ENCODE data around the gene CCNB1IP1. TPM values are rescaled to one million over a fixed set of nuclear protein-coding genes. Genes with fewer than 3 reads are reported as not detected.

The CCNB1IP1 gene
- total and polyA plus RNA-seq, 4 donors = 28.9 to 89.1 (median 45.7) TPM

DNA sequence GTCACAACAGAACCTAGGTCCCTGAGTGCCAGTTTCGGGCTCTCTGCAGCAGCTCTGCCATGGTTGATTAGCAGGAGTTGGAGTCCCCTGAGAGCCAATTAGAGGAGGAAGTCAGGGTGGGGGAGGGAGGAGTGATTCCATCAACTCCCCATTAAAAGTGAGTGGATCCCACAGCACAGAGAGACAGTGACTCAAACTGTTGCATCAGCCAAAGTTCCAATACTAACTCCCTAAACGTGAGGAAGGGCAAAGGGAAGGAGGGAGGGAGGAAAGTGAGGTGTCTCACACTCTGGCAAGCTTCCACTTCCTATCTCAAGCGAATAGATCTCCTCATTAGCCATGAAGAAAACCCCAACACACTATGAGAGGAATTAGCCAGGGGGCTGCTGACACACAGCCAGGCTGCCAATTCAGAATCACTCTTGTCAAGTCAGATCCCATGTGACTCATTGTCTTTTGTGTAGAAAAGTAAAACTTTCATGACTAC lies 70.4 kb downstream of the CCNB1IP1 start:
- Histone ChIP-seq H3K9ac (ENCODE audit: insufficient read depth in 1 of 2, low read length in 2 of 2) (no peak overlapping the region), H3K36me3 (ENCODE audit: control insufficient read depth in 4 of 4, insufficient read depth in 4 of 4, low read length in 4 of 4) (no peaks in the 10 kb centered on the region), H3K4me3 (no peak overlapping the region), H3K27me3 (ENCODE audit: control insufficient read depth in 3 of 3, insufficient read depth in 3 of 3, low read length in 2 of 3) (no peaks in the 10 kb centered on the region), H3K27ac (ENCODE audit: low read depth in 1 of 2, low read length in 1 of 2) (no peak overlapping the region), H3K4me1 (ENCODE audit: control insufficient read depth in 5 of 5, insufficient read depth in 5 of 5, low read length in 5 of 5) (no peaks in the 10 kb centered on the region), H3K9me3 (ENCODE audit: control insufficient read depth in 4 of 4, insufficient read depth in 3 of 4, low read length in 3 of 4) (no peaks in the 10 kb centered on the region)
- no peak for DNase-seq
- no peak for ATAC-seq (ENCODE audit: insufficient read depth, low FRiP score)
- TF ChIP-seq, protein P1, sequence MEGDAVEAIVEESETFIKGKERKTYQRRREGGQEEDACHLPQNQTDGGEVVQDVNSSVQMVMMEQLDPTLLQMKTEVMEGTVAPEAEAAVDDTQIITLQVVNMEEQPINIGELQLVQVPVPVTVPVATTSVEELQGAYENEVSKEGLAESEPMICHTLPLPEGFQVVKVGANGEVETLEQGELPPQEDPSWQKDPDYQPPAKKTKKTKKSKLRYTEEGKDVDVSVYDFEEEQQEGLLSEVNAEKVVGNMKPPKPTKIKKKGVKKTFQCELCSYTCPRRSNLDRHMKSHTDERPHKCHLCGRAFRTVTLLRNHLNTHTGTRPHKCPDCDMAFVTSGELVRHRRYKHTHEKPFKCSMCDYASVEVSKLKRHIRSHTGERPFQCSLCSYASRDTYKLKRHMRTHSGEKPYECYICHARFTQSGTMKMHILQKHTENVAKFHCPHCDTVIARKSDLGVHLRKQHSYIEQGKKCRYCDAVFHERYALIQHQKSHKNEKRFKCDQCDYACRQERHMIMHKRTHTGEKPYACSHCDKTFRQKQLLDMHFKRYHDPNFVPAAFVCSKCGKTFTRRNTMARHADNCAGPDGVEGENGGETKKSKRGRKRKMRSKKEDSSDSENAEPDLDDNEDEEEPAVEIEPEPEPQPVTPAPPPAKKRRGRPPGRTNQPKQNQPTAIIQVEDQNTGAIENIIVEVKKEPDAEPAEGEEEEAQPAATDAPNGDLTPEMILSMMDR (IDR thresholded peaks at IDR 0.05; ENCODE audit: control extremely low read depth, extremely low read depth) = no peak
- 62 to 70% methylated on average over 3 of the region's 3 CpGs for WGBS, 2 donors

Small RNA genes within 50 kb of the gene (small RNA-seq; reads per million reads assigned to genes)
- gene SNORA79B (ENCODE audit: low replicate concordance) (0.56 reads per million, percentile 65 among the genes with 10 or more reads in this experiment), gene SNORD126 (ENCODE audit: low replicate concordance) (383 reads per million, percentile 99 among the genes with 10 or more reads in this experiment)

Other genes starting within 250 kb of the CCNB1IP1 start
- not detected for gene OR4K17, start 222.5 kb downstream of the CCNB1IP1 start, total RNA-seq
- gene OR4K17, start 222.5 kb downstream of the CCNB1IP1 start, polyA plus RNA-seq = not detected
- not detected for gene OR4N5, start 194.5 kb downstream of the CCNB1IP1 start, total RNA-seq
- gene OR4N5, start 194.5 kb downstream of the CCNB1IP1 start, polyA plus RNA-seq = not detected
- not detected for gene OR11G2, start 142.4 kb downstream of the CCNB1IP1 start, total RNA-seq
- not detected for gene OR11G2, start 142.4 kb downstream of the CCNB1IP1 start, polyA plus RNA-seq
- not detected for gene OR11H6, start 109.6 kb downstream of the CCNB1IP1 start, total RNA-seq
- not detected for gene OR11H6, start 109.6 kb downstream of the CCNB1IP1 start, polyA plus RNA-seq
- not detected for gene OR11H7, start 104.3 kb downstream of the CCNB1IP1 start, total RNA-seq
- not detected for gene OR11H7, start 104.3 kb downstream of the CCNB1IP1 start, polyA plus RNA-seq
- gene OR11H4, start 94.0 kb downstream of the CCNB1IP1 start, total RNA-seq = not detected
- not detected for gene OR11H4, start 94.0 kb downstream of the CCNB1IP1 start, polyA plus RNA-seq
- gene TTC5, start 27.3 kb downstream of the CCNB1IP1 start, total RNA-seq = 10 to 100 TPM; 17.7 to 21.8 TPM
- gene TTC5, start 27.3 kb downstream of the CCNB1IP1 start, polyA plus RNA-seq = 10 to 100 TPM in 1 of 2 donors, 1 to 10 TPM in 1; 5.0 to 10.7 TPM
- gene PARP2, start 10.4 kb upstream of the CCNB1IP1 start, total RNA-seq = 10 to 100 TPM; 15.3 to 17.7 TPM
- 10 to 100 TPM; 10.9 to 15.5 TPM for gene PARP2, start 10.4 kb upstream of the CCNB1IP1 start, polyA plus RNA-seq
- 10 to 100 TPM; 21.8 to 44.7 TPM for gene TEP1, start 80.2 kb upstream of the CCNB1IP1 start, total RNA-seq
- gene TEP1, start 80.2 kb upstream of the CCNB1IP1 start, polyA plus RNA-seq = 10 to 100 TPM; 15.7 to 23.2 TPM
- gene KLHL33, start 102.9 kb upstream of the CCNB1IP1 start, total RNA-seq = under 1 TPM; 0.25 to 0.51 TPM
- gene KLHL33, start 102.9 kb upstream of the CCNB1IP1 start, polyA plus RNA-seq = under 1 TPM; 0.03 to 0.08 TPM
- 10 to 100 TPM; 35.5 to 44.8 TPM for gene OSGEP, start 121.5 kb upstream of the CCNB1IP1 start, total RNA-seq
- 10 to 100 TPM; 43.5 to 54.1 TPM for gene OSGEP, start 121.5 kb upstream of the CCNB1IP1 start, polyA plus RNA-seq
- 100 to 1,000 TPM in 1 of 2 donors, 10 to 100 TPM in 1; 66.2 to 144 TPM for gene APEX1, start 121.9 kb upstream of the CCNB1IP1 start, total RNA-seq
- 100 to 1,000 TPM in 1 of 2 donors, 10 to 100 TPM in 1; 95.8 to 159 TPM for gene APEX1, start 121.9 kb upstream of the CCNB1IP1 start, polyA plus RNA-seq
- 10 to 100 TPM; 22.2 to 35.6 TPM for gene PIP4P1, start 128.2 kb upstream of the CCNB1IP1 start, total RNA-seq
- gene PIP4P1, start 128.2 kb upstream of the CCNB1IP1 start, polyA plus RNA-seq = 10 to 100 TPM; 27.4 to 46.7 TPM
- 10 to 100 TPM; 15.5 to 41.4 TPM for gene PNP, start 136.1 kb upstream of the CCNB1IP1 start, total RNA-seq
- 100 to 1,000 TPM in 1 of 2 donors, 10 to 100 TPM in 1; 32.7 to 119 TPM for gene PNP, start 136.1 kb upstream of the CCNB1IP1 start, polyA plus RNA-seq
- gene RNASE10, start 172.3 kb upstream of the CCNB1IP1 start, total RNA-seq = 1 to 10 TPM in 1 of 2 donors, not detected in 1; 1.2 TPM
- gene RNASE10, start 172.3 kb upstream of the CCNB1IP1 start, polyA plus RNA-seq = under 1 TPM in 1 of 2 donors, not detected in 1; 0.06 TPM
- not detected for gene RNASE9, start 227.8 kb upstream of the CCNB1IP1 start, total RNA-seq
- gene RNASE9, start 227.8 kb upstream of the CCNB1IP1 start, polyA plus RNA-seq = not detected

Measured in lung (tissue), 13 donors.